Glutamatergic neuron (in vitro differentiated cells): ENCODE data around the gene P3H3. TPM values are rescaled to one million over a fixed set of nuclear protein-coding genes. Genes with fewer than 3 reads are reported as not detected.

Experiments used
- DNase-seq: peaks from one replicate; pipeline ENCODE4 v3.0.0; 2022
- H3K27ac Mint-ChIP-seq: one replicate; pipeline ENCODE4 v1.8.0; 2020; ENCODE audit warnings: mild to moderate bottlenecking, mixed read lengths, inconsistent platforms; ENCODE audit not compliant: unreplicated experiment
- H3K27me3 Mint-ChIP-seq: one replicate; pipeline ENCODE4 v1.8.0; 2020; ENCODE audit warnings: mild to moderate bottlenecking, moderate library complexity, mixed read lengths, inconsistent platforms; ENCODE audit not compliant: unreplicated experiment
- H3K36me3 Mint-ChIP-seq: one replicate; pipeline ENCODE4 v1.8.0; 2020; ENCODE audit warnings: mild to moderate bottlenecking, mixed read lengths, inconsistent platforms; ENCODE audit not compliant: unreplicated experiment
- H3K4me1 Mint-ChIP-seq: one replicate; pipeline ENCODE4 v1.8.0; 2020; ENCODE audit warnings: mild to moderate bottlenecking, low read depth, mixed read lengths, inconsistent platforms; ENCODE audit not compliant: unreplicated experiment
- H3K4me3 Mint-ChIP-seq: one replicate; pipeline ENCODE4 v1.8.0; 2020; ENCODE audit warnings: mild to moderate bottlenecking, mixed read lengths, inconsistent platforms; ENCODE audit not compliant: unreplicated experiment
- H3K9me3 Mint-ChIP-seq: one replicate; pipeline ENCODE4 v1.8.0; 2020; ENCODE audit warnings: mild to moderate bottlenecking, moderate library complexity, mixed read lengths, inconsistent platforms; ENCODE audit not compliant: unreplicated experiment
- total RNA-seq: library from RNA; stranded (reverse); fragmentation: NEBNext Ultra II Directional; extraction: Animal tissue kit (Norgen Biotek cat#: 25700); gene quantifications from one replicate; pipeline ENCODE4 v1.2.1, GENCODE V29; 2021; ENCODE audit not compliant: unreplicated experiment
- TF ChIP-seq, protein P1 (sequence below): fragments of 200-600 bp; sonication (generic); IDR thresholded peaks from one replicate; pipeline ENCODE4 v1.5.0; 2021; ENCODE audit not compliant: partially characterized antibody, unreplicated experiment

The P3H3 gene
- total RNA-seq, 1 donor from 2014 or later = 58.4 TPM

DNA sequence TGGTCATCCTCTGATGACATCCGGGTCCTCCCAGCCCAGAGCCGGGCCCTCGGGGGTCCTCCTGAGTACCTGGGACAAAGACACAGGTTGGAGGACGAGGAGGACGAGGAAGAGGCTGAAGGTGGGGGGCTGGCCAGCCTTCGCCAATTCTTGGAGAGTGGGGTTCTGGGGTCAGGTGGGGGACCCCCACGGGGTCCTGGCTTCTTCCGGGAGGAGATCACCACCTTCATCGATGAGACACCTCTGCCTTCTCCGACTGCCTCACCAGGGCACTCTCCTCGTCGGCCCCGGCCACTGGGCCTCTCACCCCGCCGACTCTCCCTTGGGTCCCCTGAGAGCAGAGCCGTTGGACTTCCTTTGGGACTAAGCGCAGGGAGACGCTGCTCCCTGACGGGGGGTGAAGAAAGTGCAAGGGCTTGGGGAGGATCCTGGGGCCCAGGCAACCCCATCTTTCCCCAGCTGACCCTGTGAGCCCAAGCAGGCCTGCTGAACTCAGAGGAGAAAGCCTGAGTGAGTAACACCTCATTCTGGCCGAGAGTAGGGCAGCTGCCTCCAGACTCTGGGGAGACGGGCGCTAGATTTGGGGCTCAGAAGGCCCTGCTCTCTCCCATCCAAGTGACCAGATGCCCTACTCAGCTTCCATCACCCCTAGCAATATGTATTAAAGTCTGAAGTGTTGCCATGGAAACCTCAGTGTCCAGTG lies 1.3 kb upstream of the P3H3 start:
- Mint-ChIP-seq H3K9me3 (peaks cover 29% of the 10 kb centered on the region), H3K27me3 (peaks cover 36% of the 10 kb centered on the region), H3K4me3 (peak overlapping the region; percentile 76), H3K27ac (peak overlapping the region; percentile 98), H3K36me3 (peaks cover 11% of the 10 kb centered on the region), H3K4me1 (peaks cover 40% of the 10 kb centered on the region)
- DNase-seq = no peak
- TF ChIP-seq, protein P1, sequence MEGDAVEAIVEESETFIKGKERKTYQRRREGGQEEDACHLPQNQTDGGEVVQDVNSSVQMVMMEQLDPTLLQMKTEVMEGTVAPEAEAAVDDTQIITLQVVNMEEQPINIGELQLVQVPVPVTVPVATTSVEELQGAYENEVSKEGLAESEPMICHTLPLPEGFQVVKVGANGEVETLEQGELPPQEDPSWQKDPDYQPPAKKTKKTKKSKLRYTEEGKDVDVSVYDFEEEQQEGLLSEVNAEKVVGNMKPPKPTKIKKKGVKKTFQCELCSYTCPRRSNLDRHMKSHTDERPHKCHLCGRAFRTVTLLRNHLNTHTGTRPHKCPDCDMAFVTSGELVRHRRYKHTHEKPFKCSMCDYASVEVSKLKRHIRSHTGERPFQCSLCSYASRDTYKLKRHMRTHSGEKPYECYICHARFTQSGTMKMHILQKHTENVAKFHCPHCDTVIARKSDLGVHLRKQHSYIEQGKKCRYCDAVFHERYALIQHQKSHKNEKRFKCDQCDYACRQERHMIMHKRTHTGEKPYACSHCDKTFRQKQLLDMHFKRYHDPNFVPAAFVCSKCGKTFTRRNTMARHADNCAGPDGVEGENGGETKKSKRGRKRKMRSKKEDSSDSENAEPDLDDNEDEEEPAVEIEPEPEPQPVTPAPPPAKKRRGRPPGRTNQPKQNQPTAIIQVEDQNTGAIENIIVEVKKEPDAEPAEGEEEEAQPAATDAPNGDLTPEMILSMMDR = no peak

DNA sequence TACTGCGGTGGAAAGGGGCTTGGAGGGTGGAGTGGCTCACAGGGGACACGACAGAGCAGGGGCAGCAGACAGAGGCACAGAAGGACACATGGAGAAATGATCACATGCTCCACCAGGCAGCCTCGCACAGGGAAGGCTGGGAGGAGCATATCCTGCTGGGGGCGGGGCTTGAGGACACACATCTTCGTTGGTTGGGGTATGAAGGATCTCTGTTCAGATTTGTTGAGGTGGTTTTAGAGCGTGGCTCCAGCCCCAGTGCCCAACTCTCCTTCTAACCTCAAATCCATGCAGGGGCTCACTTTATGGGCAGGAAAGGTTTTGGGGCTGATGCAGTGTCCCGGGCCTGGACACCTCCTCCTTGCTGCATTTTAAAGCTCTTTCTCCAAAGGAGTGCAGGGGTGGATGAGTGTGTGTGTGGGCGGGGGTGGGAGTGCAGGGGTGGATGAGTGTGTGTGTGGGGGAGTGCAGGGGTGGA lies 733 bp upstream of the P3H3 start:
- TF ChIP-seq, protein P1 = no peak
- H3K9me3 Mint-ChIP-seq = peaks cover 31% of the 10 kb centered on the region
- H3K27me3 Mint-ChIP-seq = peaks cover 36% of the 10 kb centered on the region
- peak overlapping the region; percentile 98 for H3K27ac Mint-ChIP-seq
- H3K36me3 Mint-ChIP-seq = peaks cover 11% of the 10 kb centered on the region
- H3K4me3 Mint-ChIP-seq = peak overlapping the region; percentile 76
- peak; percentile 97 for DNase-seq
- peaks cover 43% of the 10 kb centered on the region for H3K4me1 Mint-ChIP-seq

DNA sequence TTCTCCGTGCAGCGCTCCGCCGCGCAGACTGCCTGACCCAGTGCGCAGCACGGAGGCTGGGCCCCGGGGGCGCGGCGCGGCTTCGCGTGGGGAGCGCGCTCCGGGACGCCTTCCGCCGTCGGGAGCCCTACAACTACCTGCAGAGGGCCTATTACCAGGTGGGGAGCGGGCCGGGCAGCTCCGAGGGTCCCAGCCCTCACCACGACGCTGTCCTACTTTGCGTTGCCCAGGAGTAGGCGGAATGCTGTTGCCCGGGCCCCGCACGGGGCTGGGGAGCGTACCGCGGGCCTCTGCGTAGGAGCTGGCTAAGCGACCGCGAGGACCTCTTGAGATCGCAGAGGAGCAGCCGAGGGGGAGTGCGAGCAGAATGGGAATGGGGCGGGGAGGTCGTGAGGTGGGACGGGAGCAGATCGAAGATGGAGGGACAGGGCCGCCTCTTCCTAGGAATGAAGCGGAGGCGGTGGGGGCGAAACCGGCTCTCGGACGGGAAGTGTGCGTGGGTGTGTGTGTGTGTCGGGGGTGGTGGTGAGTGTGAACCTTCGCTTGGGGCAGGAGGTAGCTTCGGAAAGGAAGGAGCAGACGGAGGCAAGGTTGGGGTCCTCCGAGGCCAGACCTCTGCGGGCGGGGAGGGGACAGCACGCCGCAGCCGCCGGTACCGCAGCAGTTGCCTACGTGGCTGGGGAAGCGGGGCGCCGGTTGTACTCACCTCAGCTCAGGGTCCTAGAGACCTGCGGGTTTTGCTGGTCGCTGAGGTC lies 751 bp downstream of the P3H3 start:
- peak; percentile 75 for DNase-seq
- Mint-ChIP-seq H3K4me3 (peak overlapping the region; percentile 98), H3K27me3 (peaks cover 31% of the 10 kb centered on the region), H3K27ac (peak overlapping the region; percentile 97), H3K36me3 (peaks cover 12% of the 10 kb centered on the region), H3K9me3 (peaks cover 28% of the 10 kb centered on the region), H3K4me1 (peaks cover 38% of the 10 kb centered on the region)
- TF ChIP-seq, protein P1 = peak; percentile 10

DNA sequence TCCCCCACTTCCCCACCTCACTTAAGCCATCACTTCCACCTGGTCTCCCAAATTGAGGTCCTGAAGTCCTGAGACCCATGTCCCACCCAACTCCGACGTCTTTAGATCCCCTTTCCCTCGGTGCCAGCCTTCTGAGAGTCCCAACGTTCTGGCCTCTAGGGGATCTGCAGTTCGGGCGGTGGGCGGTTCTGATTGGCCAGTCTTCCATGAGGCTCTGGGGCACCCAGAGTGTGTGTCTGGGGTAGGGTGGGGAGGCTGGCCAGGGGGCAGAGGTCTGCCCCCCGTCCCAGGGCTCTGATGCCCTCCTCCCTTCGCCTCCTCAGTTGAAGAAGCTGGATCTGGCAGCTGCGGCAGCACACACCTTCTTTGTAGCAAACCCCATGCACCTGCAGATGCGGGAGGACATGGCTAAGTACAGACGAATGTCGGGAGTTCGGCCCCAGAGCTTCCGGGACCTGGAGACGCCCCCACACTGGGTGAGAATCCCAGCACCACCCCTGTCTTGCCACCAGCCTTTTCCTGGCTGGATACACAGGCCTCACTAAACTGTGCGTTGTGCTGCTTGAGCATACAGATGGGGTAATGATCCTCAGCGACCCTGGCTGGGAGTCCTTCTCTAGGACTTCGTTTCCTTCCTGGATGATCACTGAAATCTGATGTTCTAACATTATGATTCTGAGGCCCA lies 1.5 kb downstream of the P3H3 start:
- Mint-ChIP-seq H3K27ac (peak overlapping the region; percentile 97), H3K4me1 (peaks cover 34% of the 10 kb centered on the region), H3K4me3 (peak overlapping the region; percentile 98), H3K27me3 (peaks cover 27% of the 10 kb centered on the region), H3K36me3 (peaks cover 16% of the 10 kb centered on the region), H3K9me3 (peaks cover 23% of the 10 kb centered on the region)
- TF ChIP-seq, protein P1 = no peak
- peak; percentile 34 for DNase-seq
